GM19372 (cell line): ENCODE data around the gene LIMK1.

Source experiments
- ATAC-seq: cut with Tn5 transposase; IDR thresholded peaks from one replicate; pipeline ENCODE4 v1.9.1; 2021; ENCODE audit warnings: mild to moderate bottlenecking, low read depth, moderate library complexity; ENCODE audit not compliant: unreplicated experiment

Gene LIMK1

DNA sequence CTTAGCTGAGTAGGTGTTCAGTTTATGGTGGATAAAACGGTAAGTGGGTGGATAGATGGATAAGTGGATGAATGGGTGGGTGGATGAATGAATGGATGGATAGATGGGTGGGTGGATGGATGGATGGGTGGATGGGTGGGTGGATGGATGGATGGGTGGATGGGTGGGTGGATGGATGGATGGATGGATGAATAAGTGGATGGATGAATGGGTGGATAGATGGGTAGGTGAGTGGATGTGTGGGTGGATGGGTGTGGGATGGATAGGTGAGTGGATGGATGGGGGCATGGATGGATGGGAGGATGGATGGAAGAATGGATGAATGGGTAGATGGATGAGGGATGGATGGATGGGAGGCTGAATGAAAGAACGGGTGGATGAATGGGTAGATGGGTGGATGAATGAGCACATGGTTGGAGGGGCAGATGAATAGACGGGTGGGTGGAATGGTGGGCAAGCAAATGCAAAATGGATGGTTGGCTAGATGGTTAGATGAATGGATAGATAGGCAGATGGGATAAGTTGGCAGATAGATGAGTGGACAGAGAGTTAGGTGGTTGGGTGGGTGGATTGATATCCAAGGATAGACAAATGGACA lies 29.9 kb upstream of the LIMK1 start:
- ATAC-seq, result no peak

DNA sequence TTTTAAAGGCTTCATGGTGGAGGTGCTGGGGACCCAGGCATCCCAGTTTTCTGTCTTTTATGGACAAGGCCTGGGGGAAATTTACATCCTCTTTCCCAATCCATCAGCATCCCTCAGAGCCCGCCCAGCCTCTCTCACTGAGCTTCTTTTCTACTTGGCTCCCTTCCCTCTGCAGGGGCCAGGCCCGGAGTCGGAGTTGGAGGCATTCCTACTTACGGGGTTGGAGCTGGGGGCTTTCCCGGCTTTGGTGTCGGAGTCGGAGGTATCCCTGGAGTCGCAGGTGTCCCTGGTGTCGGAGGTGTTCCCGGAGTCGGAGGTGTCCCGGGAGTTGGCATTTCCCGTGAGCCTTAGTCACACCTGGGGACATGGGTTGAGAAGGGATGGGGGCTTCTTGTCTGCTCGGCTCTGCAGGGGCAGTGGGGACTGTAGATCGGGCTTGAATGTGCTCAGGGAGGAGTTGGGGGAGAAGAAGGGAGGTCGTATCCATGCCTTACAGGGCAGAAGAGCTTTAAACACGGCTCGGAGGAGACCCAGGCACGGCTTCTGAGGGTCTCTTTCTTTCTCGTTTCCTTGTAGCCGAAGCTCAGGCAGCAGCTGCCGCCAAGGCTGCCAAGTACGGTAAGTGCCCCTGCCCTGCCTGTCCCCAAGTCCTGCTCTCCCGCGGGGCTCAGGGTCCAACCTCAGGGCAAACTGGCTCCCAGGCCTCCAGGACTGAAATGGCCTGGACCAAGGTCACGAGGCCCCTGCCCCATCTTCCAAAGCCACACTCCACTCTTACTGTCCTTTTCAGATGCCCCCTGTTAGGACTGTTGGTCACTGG lies 27.3 kb upstream of the LIMK1 start:
- no peak for ATAC-seq

DNA sequence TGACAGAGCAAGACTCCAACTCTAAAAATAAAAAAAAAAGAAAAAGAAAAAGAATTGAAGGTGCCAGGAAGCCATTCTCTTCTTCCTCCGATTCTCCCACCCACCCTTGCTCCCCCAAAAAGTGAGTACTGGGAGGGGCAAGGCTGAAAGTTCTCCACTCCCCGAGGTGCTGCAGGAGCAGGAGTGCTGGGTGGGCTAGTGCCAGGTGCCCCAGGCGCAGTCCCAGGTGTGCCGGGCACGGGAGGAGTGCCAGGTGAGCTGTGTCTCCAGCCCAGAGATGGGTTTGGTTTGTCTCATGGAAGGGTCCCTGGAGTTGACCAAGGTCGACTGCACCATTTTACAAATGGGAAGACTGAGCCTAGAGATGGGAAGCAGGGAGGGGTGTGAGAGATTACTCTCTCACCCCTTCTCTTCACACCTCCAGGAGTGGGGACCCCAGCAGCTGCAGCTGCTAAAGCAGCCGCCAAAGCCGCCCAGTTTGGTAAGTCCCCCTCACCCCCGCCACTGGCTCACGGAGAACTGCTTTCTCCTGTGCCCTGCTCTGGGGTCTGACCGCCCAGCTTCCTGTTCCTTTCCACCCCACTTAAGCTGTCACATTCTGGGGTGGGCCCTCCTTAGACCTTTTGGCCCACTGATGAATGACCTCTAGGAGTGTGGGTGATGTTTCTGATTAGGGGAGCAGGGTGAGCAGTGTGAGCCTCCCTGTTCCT lies 26.2 kb upstream of the LIMK1 start:
- ATAC-seq, result no peak

DNA sequence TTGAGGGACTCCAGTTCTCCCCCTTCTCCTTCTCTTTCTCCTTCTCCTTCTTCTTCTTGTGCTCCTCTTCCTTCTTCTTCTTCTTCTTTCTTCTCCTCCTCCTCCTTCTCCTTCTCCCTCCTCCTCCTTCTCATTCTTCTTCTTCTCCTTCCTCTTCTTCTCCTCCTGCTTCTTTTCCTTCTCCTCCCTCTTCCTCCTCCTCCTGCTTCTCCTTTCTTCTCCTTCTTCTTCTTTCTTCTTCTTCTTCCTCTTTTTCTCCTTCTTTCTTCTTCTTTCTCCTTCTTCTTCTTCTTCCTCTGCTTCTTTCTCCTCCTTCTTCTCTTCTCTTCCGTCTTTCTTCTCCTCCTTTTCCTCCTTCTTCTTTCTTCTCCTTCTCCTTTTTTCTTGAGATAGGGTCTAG lies 25.6 kb upstream of the LIMK1 start:
- ATAC-seq, result no peak

DNA sequence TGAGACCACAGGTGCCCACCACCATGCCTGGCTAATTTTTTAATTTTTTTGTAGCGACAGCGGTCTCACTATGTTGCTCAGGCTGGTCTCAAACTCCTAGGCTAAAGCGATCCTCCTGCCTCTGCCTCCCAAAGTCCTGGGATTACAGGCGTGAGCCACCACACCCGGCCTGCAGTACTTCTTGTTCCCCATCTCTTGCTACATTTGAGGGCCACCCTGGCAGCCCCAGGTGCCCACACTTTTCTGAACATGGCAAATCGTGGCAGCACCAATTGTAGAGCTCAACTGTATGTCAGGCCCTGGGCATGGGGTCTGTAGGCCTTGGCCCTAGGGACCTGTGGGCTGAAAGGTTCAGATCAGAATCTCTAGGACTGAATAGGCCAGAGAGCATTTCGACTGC lies 25.1 kb upstream of the LIMK1 start:
- ATAC-seq, result no peak

DNA sequence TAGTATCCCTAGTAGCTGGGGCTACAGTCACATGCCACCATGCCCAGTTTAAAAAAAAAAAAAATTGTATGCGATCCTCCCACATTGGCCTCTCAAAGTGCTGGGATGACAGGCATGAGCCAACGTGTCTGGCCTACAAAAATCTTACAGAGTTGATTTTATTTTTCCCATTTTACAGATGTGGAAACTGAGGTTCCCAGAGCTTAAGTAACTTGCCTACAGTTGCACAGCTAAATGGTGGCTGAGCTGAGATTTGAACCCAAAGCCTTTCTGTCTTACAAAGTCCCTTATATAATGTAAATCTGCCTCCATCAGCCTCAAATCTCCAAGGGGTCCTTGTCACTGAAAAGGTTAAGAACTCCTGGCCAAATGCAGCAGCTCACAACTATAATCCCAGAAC lies 24.6 kb upstream of the LIMK1 start:
- ATAC-seq, result no peak

DNA sequence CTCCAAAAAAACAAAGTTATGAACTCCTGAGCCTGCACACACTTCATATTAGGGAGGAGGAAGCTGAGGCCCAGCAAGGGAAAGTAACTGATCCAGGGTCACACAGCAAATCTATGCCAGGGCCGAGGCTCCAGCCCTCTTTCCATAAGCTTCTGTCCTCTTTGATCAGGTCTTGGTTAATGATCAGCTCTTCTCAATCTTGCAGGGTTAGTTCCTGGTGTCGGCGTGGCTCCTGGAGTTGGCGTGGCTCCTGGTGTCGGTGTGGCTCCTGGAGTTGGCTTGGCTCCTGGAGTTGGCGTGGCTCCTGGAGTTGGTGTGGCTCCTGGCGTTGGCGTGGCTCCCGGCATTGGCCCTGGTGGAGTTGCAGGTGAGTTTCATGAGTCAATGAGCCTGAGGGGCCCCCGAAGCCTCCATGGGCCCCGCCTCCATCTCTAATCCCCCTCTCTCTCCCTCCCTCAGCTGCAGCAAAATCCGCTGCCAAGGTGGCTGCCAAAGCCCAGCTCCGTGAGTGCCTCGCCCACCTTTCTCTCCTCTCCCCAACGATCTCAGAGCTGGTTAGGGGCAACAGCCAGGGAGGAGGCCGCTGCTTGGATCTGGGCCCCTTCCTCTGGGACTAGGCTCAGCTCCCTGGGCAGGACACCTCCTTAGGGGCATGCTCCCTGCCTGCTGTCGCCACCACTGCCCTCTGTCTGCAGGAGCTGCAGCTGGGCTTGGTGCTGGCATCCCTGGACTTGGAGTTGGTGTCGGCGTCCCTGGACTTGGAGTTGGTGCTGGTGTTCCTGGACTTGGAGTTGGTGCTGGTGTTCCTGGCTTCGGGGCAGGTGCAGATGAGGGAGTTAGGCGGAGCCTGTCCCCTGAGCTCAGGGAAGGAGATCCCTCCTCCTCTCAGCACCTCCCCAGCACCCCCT lies 23.7 kb upstream of the LIMK1 start:
- ATAC-seq, result no peak

DNA sequence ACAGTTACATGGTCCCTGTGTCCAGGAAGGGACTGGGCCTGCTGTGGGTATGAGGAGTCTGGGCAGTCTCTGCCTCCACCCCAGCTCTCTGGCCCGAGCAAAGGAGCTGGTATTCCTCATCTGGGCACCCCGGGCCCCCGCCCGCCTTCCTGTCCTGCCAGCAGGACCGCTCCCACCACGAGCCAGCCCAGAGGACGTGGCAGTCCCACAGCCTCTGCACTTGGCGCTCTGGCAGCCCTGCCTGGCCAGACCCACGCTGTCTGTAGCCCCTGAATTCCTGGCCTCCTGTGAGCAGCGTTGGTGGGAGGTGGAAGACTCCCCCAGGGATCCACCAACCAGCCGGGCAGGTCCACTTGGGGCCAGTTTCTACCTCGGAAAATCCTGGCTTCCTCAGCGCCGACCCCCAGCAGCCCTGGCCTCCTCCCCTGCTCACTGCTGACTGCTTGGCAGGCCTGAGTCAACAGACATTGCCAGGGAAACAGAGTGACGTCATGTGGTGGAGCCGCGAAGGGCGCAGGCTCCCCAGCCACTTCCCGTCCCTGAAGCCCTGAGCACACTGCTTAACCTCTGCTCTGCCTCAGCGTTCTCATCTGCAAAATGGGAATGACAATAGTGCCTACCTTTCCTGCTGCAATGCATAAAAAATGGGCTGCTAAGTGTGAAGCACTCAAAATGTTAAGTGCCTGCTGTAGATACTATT lies 21.6 kb upstream of the LIMK1 start:
- no peak for ATAC-seq

DNA sequence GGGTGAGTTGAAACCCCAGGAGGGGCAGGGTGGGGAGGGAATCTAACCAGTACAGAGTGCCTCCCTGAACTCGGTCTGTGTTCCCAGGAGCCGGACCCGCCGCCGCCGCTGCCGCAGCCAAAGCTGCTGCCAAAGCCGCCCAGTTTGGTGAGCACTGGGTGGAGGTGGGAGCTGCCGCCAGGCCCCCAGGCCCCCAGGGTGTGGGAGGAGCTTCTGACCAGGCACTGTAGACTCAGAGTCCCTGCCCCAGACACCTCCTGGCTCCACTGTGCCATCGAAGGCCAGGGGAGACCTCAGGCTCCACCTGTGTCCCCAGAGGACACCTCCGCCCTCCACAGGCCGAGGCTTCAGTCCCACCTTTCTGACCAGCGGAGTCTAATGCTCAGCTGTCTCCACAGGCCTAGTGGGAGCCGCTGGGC lies 20.4 kb upstream of the LIMK1 start:
- ATAC-seq, result no peak

DNA sequence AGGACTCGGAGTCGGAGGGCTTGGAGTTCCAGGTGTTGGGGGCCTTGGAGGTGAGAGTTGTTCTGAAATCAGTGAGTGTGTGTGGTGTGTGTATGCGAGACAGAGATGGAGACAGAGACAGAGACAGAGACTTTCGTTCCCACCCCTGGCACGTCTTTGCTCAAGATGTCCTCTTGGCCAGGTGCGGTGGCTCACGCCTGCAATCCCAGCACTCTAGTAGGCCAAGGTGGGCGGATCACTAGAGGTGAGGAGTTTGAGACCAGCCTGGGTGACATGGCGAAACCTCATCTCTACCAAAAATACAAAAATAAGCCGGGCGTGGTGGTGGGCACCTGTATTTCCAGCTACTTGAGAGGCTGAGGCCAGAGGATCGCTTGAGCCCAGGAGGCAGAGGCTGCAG lies 20.0 kb upstream of the LIMK1 start:
- no peak for ATAC-seq

DNA sequence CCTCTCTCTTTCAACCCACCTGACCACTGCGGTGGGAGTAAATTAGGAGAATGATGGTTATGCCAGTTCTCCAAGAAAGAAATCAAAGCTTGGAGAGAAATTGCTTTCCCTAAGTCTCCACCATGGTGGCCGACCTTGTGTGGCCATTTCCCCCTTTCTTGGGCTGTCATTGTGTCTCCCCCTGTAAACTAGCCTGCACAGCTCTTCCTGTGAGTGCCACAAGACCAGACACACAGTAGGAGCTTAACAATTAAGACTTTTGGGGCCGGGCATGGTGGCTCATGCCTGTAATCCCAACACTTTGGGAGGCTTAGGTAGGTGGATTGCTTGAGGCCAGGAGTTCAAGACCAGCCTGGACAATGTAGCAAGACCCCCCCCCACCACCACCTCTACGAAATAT lies 18.9 kb upstream of the LIMK1 start:
- ATAC-seq, result no peak

DNA sequence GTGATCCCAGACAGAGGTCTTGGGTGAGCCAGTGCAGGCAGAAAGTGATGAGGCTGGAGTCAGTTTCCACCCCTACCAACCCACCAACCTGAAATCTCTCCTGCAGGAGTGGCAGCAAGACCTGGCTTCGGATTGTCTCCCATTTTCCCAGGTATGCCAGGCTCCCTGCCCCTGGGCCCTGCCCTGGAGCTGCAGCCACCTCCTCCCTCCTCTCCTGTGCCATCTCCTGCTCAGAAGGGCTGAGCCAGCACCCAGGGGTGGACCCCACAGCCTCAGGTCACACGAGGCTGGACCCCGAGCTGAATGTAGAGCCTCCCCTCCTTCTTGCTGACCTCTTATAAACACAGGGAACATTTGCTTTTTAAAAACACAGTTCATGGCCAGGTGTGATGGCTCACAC lies 17.0 kb upstream of the LIMK1 start:
- ATAC-seq, result no peak

DNA sequence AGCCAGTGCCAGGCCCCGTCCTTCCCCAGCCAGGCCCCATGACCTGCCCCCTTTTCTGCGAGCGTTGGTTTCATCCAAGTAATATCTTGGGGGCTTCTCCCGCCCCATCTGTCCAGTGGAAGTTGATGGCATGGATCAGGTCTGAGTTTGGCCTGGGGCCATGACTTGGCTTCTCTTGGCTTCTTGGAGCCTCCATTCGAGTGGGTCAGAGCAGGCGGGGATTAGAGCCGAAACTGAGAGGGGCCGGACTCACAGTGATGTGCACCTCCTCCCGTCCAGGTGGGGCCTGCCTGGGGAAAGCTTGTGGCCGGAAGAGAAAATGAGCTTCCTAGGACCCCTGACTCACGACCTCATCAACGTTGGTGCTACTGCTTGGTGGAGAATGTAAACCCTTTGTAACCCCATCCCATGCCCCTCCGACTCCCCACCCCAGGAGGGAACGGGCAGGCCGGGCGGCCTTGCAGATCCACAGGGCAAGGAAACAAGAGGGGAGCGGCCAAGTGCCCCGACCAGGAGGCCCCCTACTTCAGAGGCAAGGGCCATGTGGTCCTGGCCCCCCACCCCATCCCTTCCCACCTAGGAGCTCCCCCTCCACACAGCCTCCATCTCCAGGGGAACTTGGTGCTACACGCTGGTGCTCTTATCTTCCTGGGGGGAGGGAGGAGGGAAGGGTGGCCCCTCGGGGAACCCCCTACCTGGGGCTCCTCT lies 15.1 kb upstream of the LIMK1 start:
- no peak for ATAC-seq

DNA sequence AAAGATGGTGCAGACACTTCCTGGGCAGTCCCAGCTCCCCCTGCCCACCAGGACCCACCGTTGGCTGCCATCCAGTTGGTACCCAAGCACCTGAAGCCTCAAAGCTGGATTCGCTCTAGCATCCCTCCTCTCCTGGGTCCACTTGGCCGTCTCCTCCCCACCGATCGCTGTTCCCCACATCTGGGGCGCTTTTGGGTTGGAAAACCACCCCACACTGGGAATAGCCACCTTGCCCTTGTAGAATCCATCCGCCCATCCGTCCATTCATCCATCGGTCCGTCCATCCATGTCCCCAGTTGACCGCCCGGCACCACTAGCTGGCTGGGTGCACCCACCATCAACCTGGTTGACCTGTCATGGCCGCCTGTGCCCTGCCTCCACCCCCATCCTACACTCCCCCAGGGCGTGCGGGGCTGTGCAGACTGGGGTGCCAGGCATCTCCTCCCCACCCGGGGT lies 14.5 kb upstream of the LIMK1 start:
- ATAC-seq, result no peak

DNA sequence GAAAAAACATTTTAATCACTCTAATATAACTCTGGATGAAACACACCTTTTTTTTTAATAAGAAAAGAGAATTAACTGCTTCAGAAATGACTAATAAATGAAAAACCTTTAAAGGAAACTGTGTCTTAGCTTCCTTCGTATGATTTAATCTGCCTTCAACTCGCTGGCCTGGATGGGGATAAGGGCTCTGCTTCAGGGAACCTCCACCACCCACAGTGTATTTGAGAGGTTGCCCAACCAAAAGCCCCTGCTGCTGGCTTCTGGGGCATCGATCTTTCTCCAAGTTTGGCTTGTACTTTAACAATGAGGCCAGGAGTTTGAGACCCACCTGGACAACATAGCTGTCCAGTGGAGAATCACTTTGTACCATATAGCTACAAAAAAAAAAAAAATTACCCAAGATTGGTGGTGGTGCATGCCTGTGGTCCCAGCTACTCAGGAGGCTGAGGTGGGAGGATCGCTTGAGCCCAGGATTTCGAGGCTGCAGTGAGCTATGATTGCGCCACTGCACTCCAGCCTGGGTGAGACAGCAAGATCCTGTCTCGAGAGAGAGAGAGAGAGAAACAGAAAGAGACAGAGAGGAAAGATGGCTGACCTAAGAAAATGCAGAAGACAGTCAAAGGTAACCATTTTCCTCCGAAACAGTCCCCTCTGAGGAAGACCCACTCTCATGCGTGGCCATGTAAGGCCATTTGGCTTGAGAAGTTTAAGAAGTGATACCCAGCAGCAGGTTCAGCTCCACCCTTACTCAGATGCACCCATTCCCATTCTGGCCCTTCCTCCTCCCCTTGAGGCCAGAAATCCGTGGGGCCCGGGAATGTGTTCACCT lies 13.6 kb upstream of the LIMK1 start:
- ATAC-seq, result no peak

DNA sequence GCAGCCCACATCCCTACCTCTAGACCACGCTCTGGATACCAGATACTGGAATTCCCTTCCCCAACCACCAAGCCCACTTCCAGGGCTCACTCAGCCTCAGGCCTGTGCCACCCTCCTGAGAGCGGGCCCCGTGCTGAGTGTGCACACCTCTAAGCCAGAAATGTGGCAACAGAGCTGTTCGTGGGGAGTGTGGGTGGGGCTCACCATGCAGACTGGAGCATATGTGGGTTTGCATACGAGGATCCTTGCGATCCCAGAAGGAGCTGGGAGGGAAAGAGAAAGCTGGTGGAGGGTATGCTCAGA lies 13.0 kb upstream of the LIMK1 start:
- ATAC-seq, result no peak

DNA sequence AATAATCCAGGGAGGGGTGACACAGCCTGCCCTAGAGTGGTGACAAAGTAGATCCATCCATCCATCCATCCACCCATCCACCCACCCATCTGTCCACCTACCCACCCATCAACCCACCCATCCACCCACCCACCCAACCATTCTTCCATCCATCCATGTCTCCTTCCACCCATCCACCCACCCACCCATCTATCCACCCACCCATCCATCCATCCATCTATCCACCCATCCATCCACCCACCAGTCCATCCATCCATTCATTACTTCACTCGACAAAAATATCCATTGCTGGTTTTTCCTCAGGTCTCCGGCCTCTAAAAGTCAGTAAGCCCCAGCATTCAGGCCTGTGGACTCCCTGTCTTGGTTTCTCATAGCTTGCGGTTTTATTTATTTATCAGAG lies 12.5 kb upstream of the LIMK1 start:
- no peak for ATAC-seq

DNA sequence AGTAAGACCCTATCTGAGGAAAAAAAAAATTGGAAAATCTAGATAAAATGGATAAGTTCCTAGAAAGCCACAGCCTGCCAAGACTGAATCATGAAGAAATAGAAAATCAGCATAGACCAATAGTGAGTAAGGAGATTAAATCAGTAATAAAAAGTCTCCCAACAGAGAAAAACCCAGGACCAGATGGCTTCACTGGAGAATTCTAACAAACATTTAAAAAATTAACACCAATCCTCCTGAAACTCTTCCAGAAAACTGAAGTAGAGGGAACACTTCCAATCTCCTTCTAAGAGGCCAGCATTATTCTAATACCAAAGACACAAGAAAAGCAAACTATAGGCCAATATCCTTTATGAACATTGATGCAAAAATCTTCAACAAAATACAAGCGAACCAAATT lies 8.8 kb upstream of the LIMK1 start:
- ATAC-seq, result no peak

DNA sequence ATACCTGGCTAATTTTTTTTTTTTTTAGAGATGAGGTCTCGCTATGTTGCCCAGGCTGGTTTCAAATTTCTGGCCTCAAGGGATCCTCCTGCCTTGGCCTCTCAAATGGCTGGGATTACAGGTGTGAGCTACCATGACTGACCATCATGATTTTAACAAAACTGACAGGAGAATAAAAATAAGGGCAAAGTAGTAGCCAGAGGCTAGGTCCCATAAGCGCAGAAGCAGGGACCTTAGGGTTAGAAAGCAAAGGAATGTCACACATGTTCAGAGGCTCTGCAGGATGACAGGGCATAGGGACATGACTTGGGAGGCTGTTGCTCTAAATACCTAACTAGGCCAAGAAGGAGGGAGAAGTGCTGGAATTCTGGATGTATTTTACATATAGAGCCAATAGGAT lies 5.1 kb upstream of the LIMK1 start:
- no peak for ATAC-seq
